ENCODE results near the gene TMEM97. TPM values are rescaled to one million over a fixed set of nuclear protein-coding genes. Genes with fewer than 3 reads are reported as not detected.

The TMEM97 gene
- total RNA-seq, 3 donors from 2014 or later, result 14.3 to 25.1 (median 18.1) TPM

GRCh38 chr17:28350271-28350670, 31.3 kb downstream of the TMEM97 start:
- TF ChIP-seq, protein P1, sequence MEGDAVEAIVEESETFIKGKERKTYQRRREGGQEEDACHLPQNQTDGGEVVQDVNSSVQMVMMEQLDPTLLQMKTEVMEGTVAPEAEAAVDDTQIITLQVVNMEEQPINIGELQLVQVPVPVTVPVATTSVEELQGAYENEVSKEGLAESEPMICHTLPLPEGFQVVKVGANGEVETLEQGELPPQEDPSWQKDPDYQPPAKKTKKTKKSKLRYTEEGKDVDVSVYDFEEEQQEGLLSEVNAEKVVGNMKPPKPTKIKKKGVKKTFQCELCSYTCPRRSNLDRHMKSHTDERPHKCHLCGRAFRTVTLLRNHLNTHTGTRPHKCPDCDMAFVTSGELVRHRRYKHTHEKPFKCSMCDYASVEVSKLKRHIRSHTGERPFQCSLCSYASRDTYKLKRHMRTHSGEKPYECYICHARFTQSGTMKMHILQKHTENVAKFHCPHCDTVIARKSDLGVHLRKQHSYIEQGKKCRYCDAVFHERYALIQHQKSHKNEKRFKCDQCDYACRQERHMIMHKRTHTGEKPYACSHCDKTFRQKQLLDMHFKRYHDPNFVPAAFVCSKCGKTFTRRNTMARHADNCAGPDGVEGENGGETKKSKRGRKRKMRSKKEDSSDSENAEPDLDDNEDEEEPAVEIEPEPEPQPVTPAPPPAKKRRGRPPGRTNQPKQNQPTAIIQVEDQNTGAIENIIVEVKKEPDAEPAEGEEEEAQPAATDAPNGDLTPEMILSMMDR (IDR thresholded peaks at IDR 0.05), result no peak
- intact Hi-C loops (cut with DNase I, micrococcal nuclease), result no loop called here
- H3K9me3 ChIP-seq, result no peaks in the 10 kb centered on the region
- ATAC-seq (no peak), DNase-seq (no peak)
- peaks cover 4% of the 10 kb centered on the region for H3K36me3 ChIP-seq (ENCODE audit: low read depth)
- no peaks in the 10 kb centered on the region for H3K4me1 ChIP-seq (ENCODE audit: low read depth)
- no peak overlapping the region for H3K4me3 ChIP-seq

DNA sequence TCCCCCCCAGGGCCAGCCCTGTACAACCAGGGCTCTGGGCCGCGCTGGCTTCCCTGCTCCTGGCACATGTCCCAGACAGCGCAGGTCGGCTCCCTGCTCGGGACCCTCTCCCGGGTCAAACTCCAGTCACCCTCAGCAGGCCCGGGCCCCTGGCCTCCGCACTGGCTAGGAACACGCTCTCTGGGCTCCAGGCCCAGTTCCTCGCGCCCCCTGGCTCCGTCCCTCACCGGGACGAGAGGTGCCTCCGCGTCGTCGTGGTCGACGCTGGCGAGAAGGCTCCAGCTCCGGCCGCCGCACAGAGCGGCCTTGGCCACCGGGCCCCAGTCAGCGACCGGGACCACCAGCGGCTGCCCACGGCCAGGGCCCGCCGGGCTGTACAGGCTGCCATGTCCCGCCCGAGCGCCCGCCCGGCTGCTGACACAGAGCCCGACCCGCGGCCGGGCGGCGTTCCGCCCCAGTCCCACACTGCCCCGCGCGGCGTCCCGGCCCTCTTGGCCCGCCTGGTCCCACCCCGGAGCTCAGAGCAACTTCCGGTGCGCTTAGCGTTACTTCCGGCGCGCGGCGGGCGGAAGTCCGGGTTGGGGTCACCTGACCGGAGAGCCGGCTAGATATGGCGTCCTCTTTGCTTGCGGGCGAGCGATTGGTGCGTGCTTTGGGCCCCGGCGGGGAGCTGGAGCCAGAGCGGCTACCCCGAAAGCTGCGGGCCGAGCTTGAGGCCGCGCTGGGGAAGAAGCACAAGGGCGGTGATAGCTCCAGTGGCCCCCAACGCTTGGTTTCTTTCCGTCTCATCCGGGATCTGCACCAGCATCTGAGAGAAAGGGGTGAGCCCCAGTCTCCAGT, 38.3 kb downstream of the TMEM97 start, which contains the start of gene POLDIP2:
Gene POLDIP2 (minus strand): TSS at position 467 of the 840 bp plus-strand sequence. CDS start 79 bp downstream, at position 388.
- Histone ChIP-seq H3K9me3 (no peaks in the 10 kb centered on the region), H3K4me1 (ENCODE audit: low read depth) (peaks cover 17% of the 10 kb centered on the region), H3K36me3 (ENCODE audit: low read depth) (peaks cover 11% of the 10 kb centered on the region), H3K4me3 (peak within 1 kb of the TSS; percentile 72)
- TF ChIP-seq, protein P1 (IDR thresholded peaks at IDR 0.05), result no peak
- intact Hi-C loops (cut with DNase I, micrococcal nuclease), result no loop called here
- ATAC-seq, result peak; percentile 100
- DNase-seq, result peak; percentile 94 to 97 (median 97)

- H3K4me3 ChIP-seq, result peak overlapping the region; percentile 72
- peaks cover 17% of the 10 kb centered on the region for H3K4me1 ChIP-seq (ENCODE audit: low read depth)
- DNase-seq (no peak), ATAC-seq (no peak)
- peaks cover 11% of the 10 kb centered on the region for H3K36me3 ChIP-seq (ENCODE audit: low read depth)
- H3K9me3 ChIP-seq, result no peaks in the 10 kb centered on the region
- intact Hi-C loops (cut with DNase I, micrococcal nuclease), result no loop called here
- TF ChIP-seq, protein P1 (IDR thresholded peaks at IDR 0.05), result no peak
These were observed 38.8 kb downstream of the TMEM97 start for GRCh38 chr17:28357901-28358197.

DNA sequence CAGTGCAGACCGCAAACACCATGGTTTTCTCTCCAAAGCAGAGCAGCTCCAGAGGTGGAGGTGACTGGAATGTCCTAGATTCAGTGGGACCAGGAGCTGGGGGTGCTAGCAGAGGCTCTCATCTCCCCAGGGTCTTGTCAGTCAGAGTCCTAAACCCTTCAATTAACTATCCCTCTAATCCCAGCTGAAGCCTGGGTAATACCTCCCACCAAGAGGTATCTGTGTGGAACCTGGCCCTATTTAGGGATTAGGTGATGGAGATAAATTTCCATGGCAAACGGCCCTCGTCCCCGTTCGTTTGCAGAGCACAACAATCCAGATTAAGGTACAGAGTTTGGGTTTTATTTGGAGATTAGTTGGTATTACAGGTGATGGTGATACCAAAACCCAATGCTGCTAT, 44.2 kb downstream of the TMEM97 start:
- Histone ChIP-seq H3K4me3 (no peak overlapping the region), H3K4me1 (ENCODE audit: low read depth) (peaks cover 6% of the 10 kb centered on the region), H3K9me3 (no peaks in the 10 kb centered on the region), H3K36me3 (ENCODE audit: low read depth) (peaks cover 11% of the 10 kb centered on the region)
- DNase-seq (no peak), ATAC-seq (no peak)
- TF ChIP-seq, protein P1 (IDR thresholded peaks at IDR 0.05), result no peak
- intact Hi-C loops (cut with DNase I, micrococcal nuclease), result no loop called here

DNA sequence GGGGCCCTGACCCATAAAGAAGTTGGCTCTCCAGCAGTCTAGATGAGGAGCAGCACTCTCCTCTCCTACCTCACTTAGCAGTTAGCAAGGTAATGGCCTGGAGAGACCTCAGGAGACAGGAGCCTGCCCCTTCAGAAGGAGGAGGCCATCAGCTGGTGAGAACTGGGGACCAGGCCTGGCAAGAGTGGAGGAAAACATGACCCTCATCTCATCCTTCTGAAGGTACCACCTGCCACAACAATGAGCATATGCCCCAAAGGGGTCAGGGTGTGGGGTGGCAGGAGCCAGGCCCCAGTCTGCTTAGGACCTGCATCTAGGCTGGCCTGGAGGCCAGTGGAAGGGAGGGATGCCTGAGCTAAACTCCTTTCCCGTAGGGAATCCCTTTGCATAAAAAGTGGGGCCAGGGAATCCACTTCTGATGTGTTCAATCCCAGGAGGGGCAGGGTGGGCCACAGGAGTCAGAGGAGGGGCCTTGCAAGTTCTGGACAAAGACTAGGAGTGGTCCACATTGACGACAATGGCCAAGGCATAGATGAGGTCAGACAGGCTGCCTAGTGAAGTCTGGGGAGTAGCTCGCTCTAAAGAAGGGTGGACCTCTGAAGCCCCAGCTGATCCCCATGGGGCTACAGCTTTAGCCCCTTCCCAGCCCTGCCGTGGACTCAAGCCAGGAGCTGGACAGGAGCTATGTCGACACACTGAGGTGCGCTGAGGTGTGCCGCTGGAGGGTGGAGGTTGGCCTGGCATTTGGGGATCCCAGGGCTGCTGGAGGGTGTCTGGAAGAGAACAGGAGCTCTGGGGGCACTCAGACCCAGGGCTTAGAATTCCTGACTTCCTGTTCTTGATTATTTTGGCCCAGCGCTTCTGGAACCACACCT, 45.0 kb downstream of the TMEM97 start:
- no peak overlapping the region for H3K4me3 ChIP-seq
- TF ChIP-seq, protein P1 (IDR thresholded peaks at IDR 0.05), result no peak
- H3K4me1 ChIP-seq (ENCODE audit: low read depth), result no peaks in the 10 kb centered on the region
- H3K36me3 ChIP-seq (ENCODE audit: low read depth), result peaks cover 11% of the 10 kb centered on the region
- ATAC-seq (no peak), DNase-seq (no peak)
- intact Hi-C loops (cut with DNase I, micrococcal nuclease), result no loop called here
- no peaks in the 10 kb centered on the region for H3K9me3 ChIP-seq

Data from mucosa of descending colon (tissue), 3 donors.